ENCODE data around the gene ISOC1.

ISOC1 gene

GRCh38 chr5:129094087-129094923 lies at the start of gene ISOC1:
ISOC1 (plus strand) TSS chr5:129094749; CDS start chr5:129094767, 18 bp downstream.
- peak; percentile 81 to 95 for DNase-seq (ENCODE audit: low read depth in 1 of 2, low spot score in 1 of 2)
- TF ChIP-seq JUND (IDR thresholded peaks at IDR 0.05; ENCODE audit: low read depth) = no peak
- in situ Hi-C loops (cut with HindIII; ENCODE audit: low pct_unique_long_range_greater_than_20kb, low sequenced_read_pairs) = no loop called here

- no peak for DNase-seq (ENCODE audit: low read depth in 1 of 2, low spot score in 1 of 2)
- in situ Hi-C loops (cut with HindIII; ENCODE audit: low pct_unique_long_range_greater_than_20kb, low sequenced_read_pairs) = no loop called here
- TF ChIP-seq JUND (IDR thresholded peaks at IDR 0.05; ENCODE audit: low read depth) = no peak
These were observed 48.4 kb upstream of the ISOC1 start for GRCh38 chr5:129046151-129046550.

GRCh38 chr5:129048509-129048908 lies 46.0 kb upstream of the ISOC1 start:
- TF ChIP-seq JUND (IDR thresholded peaks at IDR 0.05; ENCODE audit: low read depth) = no peak
- in situ Hi-C loops (cut with HindIII; ENCODE audit: low pct_unique_long_range_greater_than_20kb, low sequenced_read_pairs) = no loop called here
- DNase-seq (ENCODE audit: low read depth in 1 of 2, low spot score in 1 of 2) = no peak

- in situ Hi-C loops (cut with HindIII; ENCODE audit: low pct_unique_long_range_greater_than_20kb, low sequenced_read_pairs) = no loop called here
- no peak for DNase-seq (ENCODE audit: low read depth in 1 of 2, low spot score in 1 of 2)
- TF ChIP-seq JUND (IDR thresholded peaks at IDR 0.05; ENCODE audit: low read depth) = no peak
These were observed 45.3 kb upstream of the ISOC1 start for GRCh38 chr5:129049126-129049799.

- no peak for DNase-seq (ENCODE audit: low read depth in 1 of 2, low spot score in 1 of 2)
- in situ Hi-C loops (cut with HindIII; ENCODE audit: low pct_unique_long_range_greater_than_20kb, low sequenced_read_pairs) = no loop called here
- TF ChIP-seq JUND (IDR thresholded peaks at IDR 0.05; ENCODE audit: low read depth) = no peak
These were observed 43.3 kb upstream of the ISOC1 start for GRCh38 chr5:129051283-129051682.

- DNase-seq (ENCODE audit: low read depth in 1 of 2, low spot score in 1 of 2) = no peak
- TF ChIP-seq JUND (IDR thresholded peaks at IDR 0.05; ENCODE audit: low read depth) = no peak
- in situ Hi-C loops (cut with HindIII; ENCODE audit: low pct_unique_long_range_greater_than_20kb, low sequenced_read_pairs) = no loop called here
These were observed 41.1 kb upstream of the ISOC1 start for GRCh38 chr5:129053438-129053837.

GRCh38 chr5:129057329-129057728 lies 37.2 kb upstream of the ISOC1 start:
- TF ChIP-seq JUND (IDR thresholded peaks at IDR 0.05; ENCODE audit: low read depth) = no peak
- DNase-seq (ENCODE audit: low read depth in 1 of 2, low spot score in 1 of 2) = no peak
- in situ Hi-C loops (cut with HindIII; ENCODE audit: low pct_unique_long_range_greater_than_20kb, low sequenced_read_pairs) = no loop called here

- no peak for DNase-seq (ENCODE audit: low read depth in 1 of 2, low spot score in 1 of 2)
- no peak for TF ChIP-seq JUND (IDR thresholded peaks at IDR 0.05; ENCODE audit: low read depth)
- in situ Hi-C loops (cut with HindIII; ENCODE audit: low pct_unique_long_range_greater_than_20kb, low sequenced_read_pairs) = no loop called here
These were observed 32.7 kb upstream of the ISOC1 start for GRCh38 chr5:129061849-129062248.

GRCh38 chr5:129063483-129064113 lies 31.0 kb upstream of the ISOC1 start:
- in situ Hi-C loops (cut with HindIII; ENCODE audit: low pct_unique_long_range_greater_than_20kb, low sequenced_read_pairs) = no loop called here
- no peak for TF ChIP-seq JUND (IDR thresholded peaks at IDR 0.05; ENCODE audit: low read depth)
- no peak for DNase-seq (ENCODE audit: low read depth in 1 of 2, low spot score in 1 of 2)

GRCh38 chr5:129065721-129066120 lies 28.8 kb upstream of the ISOC1 start:
- in situ Hi-C loops (cut with HindIII; ENCODE audit: low pct_unique_long_range_greater_than_20kb, low sequenced_read_pairs) = no loop called here
- DNase-seq (ENCODE audit: low read depth in 1 of 2, low spot score in 1 of 2) = no peak
- TF ChIP-seq JUND (IDR thresholded peaks at IDR 0.05; ENCODE audit: low read depth) = no peak

GRCh38 chr5:129067745-129068144 lies 26.8 kb upstream of the ISOC1 start:
- DNase-seq (ENCODE audit: low read depth in 1 of 2, low spot score in 1 of 2) = no peak
- in situ Hi-C loops (cut with HindIII; ENCODE audit: low pct_unique_long_range_greater_than_20kb, low sequenced_read_pairs) = no loop called here
- TF ChIP-seq JUND (IDR thresholded peaks at IDR 0.05; ENCODE audit: low read depth) = no peak

GRCh38 chr5:129069292-129069691 lies 25.3 kb upstream of the ISOC1 start:
- in situ Hi-C loops (cut with HindIII; ENCODE audit: low pct_unique_long_range_greater_than_20kb, low sequenced_read_pairs) = no loop called here
- no peak for TF ChIP-seq JUND (IDR thresholded peaks at IDR 0.05; ENCODE audit: low read depth)
- DNase-seq (ENCODE audit: low read depth in 1 of 2, low spot score in 1 of 2) = no peak

- TF ChIP-seq JUND (IDR thresholded peaks at IDR 0.05; ENCODE audit: low read depth) = no peak
- no peak for DNase-seq (ENCODE audit: low read depth in 1 of 2, low spot score in 1 of 2)
- in situ Hi-C loops (cut with HindIII; ENCODE audit: low pct_unique_long_range_greater_than_20kb, low sequenced_read_pairs) = no loop called here
These were observed 21.4 kb upstream of the ISOC1 start for GRCh38 chr5:129073111-129073510.
